BLaER1 treated with 17β-estradiol and CSF1 and Interleukin-3, amounts not matched to agents 10 nM and 100 nM (cell line): ENCODE results near the gene LRFN5.

Source experiments
- H3K27ac ChIP-seq, 11 experiments: shearing (Covaris generic); formaldehyde crosslinking; 2 replicates each; pipeline ENCODE4 v1.8.1; 2022
- H3K27me3 ChIP-seq, 11 experiments: shearing (Covaris generic); formaldehyde crosslinking; 2 replicates each; pipeline ENCODE4 v1.8.1; 2022
- H3K36me3 ChIP-seq, 11 experiments: shearing (Covaris generic); formaldehyde crosslinking; 2 replicates each; pipeline ENCODE4 v1.8.1; 2022
- H3K4me1 ChIP-seq, 10 experiments: shearing (Covaris generic); formaldehyde crosslinking; 2 replicates each; pipeline ENCODE4 v1.8.1; 2022
- H3K4me2 ChIP-seq, 11 experiments: shearing (Covaris generic); formaldehyde crosslinking; 2 replicates each; pipeline ENCODE4 v1.8.1; 2022
- H3K4me3 ChIP-seq, 10 experiments: shearing (Covaris generic); formaldehyde crosslinking; 2 replicates each; pipeline ENCODE4 v1.8.1; 2022
- H3K9ac ChIP-seq, 11 experiments: shearing (Covaris generic); formaldehyde crosslinking; 2 replicates each; pipeline ENCODE4 v1.8.1; 2022
- H3K9me3 ChIP-seq, 11 experiments: shearing (Covaris generic); formaldehyde crosslinking; replicated peaks in 1 of 11; 2 replicates each; pipeline ENCODE4 v1.8.1; 2022
- H4K20me1 ChIP-seq, 11 experiments: shearing (Covaris generic); formaldehyde crosslinking; 2 replicates each; pipeline ENCODE4 v1.8.1; 2022
- Cebpa-rat ChIP-seq, 11 experiments: shearing (Covaris generic); IDR thresholded peaks; 2 replicates each; pipeline ENCODE4 v1.8.1; 2022

Gene LRFN5

GRCh38 chr14:41758011-41758665 lies 151.5 kb downstream of the LRFN5 start:
- Histone ChIP-seq H3K4me1 (no peaks in the 10 kb centered on the region), H3K27ac (no peak overlapping the region), H3K27me3 (no peaks in the 10 kb centered on the region), H3K9me3 (peaks cover 0 to 5% (median 0%) of the 10 kb centered on the region in 11 experiments; a peak in 4 of 22 replicates), H3K4me2 (no peak overlapping the region), H3K9ac (no peak overlapping the region), H4K20me1 (no peaks in the 10 kb centered on the region), H3K4me3 (no peak overlapping the region), H3K36me3 (no peaks in the 10 kb centered on the region)
- no peak for TF ChIP-seq Cebpa-rat (IDR thresholded peaks at IDR 0.05)

- no peak overlapping the region for H3K4me2 ChIP-seq
- TF ChIP-seq Cebpa-rat (IDR thresholded peaks at IDR 0.05) = no peak
- H3K27ac ChIP-seq = no peak overlapping the region
- no peaks in the 10 kb centered on the region for H4K20me1 ChIP-seq
- peaks cover 0 to 5% (median 0%) of the 10 kb centered on the region in 11 experiments; a peak in 4 of 22 replicates for H3K9me3 ChIP-seq
- H3K27me3 ChIP-seq = no peaks in the 10 kb centered on the region
- H3K36me3 ChIP-seq = no peaks in the 10 kb centered on the region
- H3K9ac ChIP-seq = no peak overlapping the region
- H3K4me3 ChIP-seq = no peak overlapping the region
- H3K4me1 ChIP-seq = no peaks in the 10 kb centered on the region
These were observed 154.5 kb downstream of the LRFN5 start for GRCh38 chr14:41761204-41761603.

DNA sequence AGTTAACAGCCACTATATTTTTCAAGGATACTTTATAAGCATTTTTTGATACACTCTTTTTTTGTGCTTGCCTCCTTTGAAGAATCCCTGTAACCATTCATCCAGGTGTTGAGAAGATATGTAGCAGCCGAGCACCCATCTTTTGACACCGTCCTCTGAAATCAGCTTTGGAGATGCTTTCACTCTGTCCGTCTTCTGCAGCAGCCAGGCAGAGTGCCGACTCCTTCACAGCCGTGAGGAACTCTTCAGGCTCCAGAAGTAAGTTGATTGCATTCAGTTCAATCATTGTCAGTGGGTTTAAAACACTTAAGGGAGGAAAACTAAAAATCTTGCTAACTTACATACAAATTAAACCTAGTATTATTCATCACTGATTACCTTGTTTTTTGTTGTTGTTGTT lies 160.1 kb downstream of the LRFN5 start:
- H3K9me3 ChIP-seq = no peaks in the 10 kb centered on the region
- H3K27me3 ChIP-seq = no peaks in the 10 kb centered on the region
- no peaks in the 10 kb centered on the region for H3K36me3 ChIP-seq
- no peaks in the 10 kb centered on the region for H3K4me1 ChIP-seq
- no peak overlapping the region for H3K9ac ChIP-seq
- no peak overlapping the region for H3K4me3 ChIP-seq
- TF ChIP-seq Cebpa-rat (IDR thresholded peaks at IDR 0.05) = no peak
- no peak overlapping the region for H3K4me2 ChIP-seq
- no peaks in the 10 kb centered on the region for H4K20me1 ChIP-seq
- H3K27ac ChIP-seq = no peak overlapping the region

DNA sequence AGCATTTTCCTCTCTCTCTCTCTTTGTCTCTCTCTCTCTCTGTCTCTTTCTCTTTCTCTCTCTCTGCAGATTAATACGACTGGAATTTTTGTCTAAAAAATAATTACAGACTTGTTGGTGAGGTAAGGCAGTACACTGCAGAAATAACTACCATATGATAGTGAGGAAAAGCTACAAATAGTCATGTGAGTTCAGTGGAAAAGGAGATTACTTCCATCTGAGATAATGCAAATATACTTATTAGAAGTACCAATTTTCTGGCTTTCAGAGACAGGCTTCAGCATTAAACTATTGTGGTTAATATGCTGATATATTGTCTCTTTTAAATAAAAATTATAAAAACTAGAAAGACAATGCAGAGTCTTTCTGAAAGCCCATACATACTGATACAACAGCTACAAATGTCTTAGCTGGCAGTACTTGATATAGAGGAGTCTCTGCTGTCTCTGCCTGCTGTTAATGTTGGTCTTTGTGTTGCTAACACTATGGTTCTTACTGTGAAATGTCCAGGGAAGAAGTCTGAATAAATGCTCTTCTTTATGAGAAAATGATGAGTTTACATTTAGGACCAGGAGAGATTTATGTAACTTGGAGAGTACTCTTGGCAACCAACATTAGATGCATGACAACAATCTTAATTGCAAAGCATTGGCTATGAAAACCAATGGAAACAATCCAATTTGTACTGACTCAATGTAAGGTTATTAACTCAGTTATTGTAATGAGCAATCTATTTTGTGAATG lies 167.0 kb downstream of the LRFN5 start:
- H3K27ac ChIP-seq = no peak overlapping the region
- H3K4me1 ChIP-seq = no peaks in the 10 kb centered on the region
- no peak overlapping the region for H3K4me3 ChIP-seq
- H3K9me3 ChIP-seq = no peaks in the 10 kb centered on the region
- no peaks in the 10 kb centered on the region for H3K36me3 ChIP-seq
- no peaks in the 10 kb centered on the region for H4K20me1 ChIP-seq
- H3K4me2 ChIP-seq = no peak overlapping the region
- H3K27me3 ChIP-seq = no peaks in the 10 kb centered on the region
- TF ChIP-seq Cebpa-rat (IDR thresholded peaks at IDR 0.05) = no peak
- no peak overlapping the region for H3K9ac ChIP-seq

- no peak overlapping the region for H3K4me2 ChIP-seq
- H3K27me3 ChIP-seq = no peaks in the 10 kb centered on the region
- TF ChIP-seq Cebpa-rat (IDR thresholded peaks at IDR 0.05) = no peak
- H3K9ac ChIP-seq = no peak overlapping the region
- no peak overlapping the region for H3K4me3 ChIP-seq
- no peaks in the 10 kb centered on the region for H3K9me3 ChIP-seq
- H3K36me3 ChIP-seq = no peaks in the 10 kb centered on the region
- H4K20me1 ChIP-seq = no peaks in the 10 kb centered on the region
- no peak overlapping the region for H3K27ac ChIP-seq
- H3K4me1 ChIP-seq = no peaks in the 10 kb centered on the region
These were observed 175.8 kb downstream of the LRFN5 start for GRCh38 chr14:41782511-41782910.

GRCh38 chr14:41783403-41783802 lies 176.7 kb downstream of the LRFN5 start:
- Histone ChIP-seq H3K27ac (no peak overlapping the region), H4K20me1 (no peaks in the 10 kb centered on the region), H3K4me1 (no peaks in the 10 kb centered on the region), H3K9ac (no peak overlapping the region), H3K36me3 (no peaks in the 10 kb centered on the region), H3K4me2 (no peak overlapping the region), H3K9me3 (no peaks in the 10 kb centered on the region), H3K27me3 (no peaks in the 10 kb centered on the region), H3K4me3 (no peak overlapping the region)
- no peak for TF ChIP-seq Cebpa-rat (IDR thresholded peaks at IDR 0.05)

DNA sequence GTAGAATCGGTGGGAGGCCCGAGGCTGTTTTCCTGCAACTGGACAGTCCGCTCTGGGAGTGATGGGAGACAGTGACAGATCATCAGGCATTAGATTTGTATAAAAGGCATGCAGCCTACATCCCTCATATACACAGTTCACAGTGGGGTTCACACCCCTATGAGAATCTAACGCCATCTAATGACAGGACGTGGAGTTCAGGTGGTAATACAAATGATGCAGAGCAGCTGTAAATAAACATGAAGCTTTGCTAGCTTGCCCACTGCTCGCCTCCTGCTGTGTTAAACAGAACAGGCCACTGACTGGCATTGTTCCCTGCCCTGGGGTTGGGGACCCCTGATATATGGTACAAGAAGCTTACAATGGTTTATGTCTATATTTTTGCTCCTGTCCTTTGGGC lies 179.0 kb downstream of the LRFN5 start:
- H3K27ac ChIP-seq = no peak overlapping the region
- H3K4me2 ChIP-seq = no peak overlapping the region
- H3K9me3 ChIP-seq = no peaks in the 10 kb centered on the region
- no peak overlapping the region for H3K9ac ChIP-seq
- H3K4me3 ChIP-seq = no peak overlapping the region
- TF ChIP-seq Cebpa-rat (IDR thresholded peaks at IDR 0.05) = no peak
- H4K20me1 ChIP-seq = no peaks in the 10 kb centered on the region
- H3K27me3 ChIP-seq = no peaks in the 10 kb centered on the region
- H3K4me1 ChIP-seq = no peaks in the 10 kb centered on the region
- no peaks in the 10 kb centered on the region for H3K36me3 ChIP-seq

- Histone ChIP-seq H3K9ac (no peak overlapping the region), H3K36me3 (no peaks in the 10 kb centered on the region), H3K4me3 (no peak overlapping the region), H3K4me2 (no peak overlapping the region), H4K20me1 (no peaks in the 10 kb centered on the region), H3K27me3 (no peaks in the 10 kb centered on the region), H3K4me1 (no peaks in the 10 kb centered on the region), H3K27ac (no peak overlapping the region), H3K9me3 (peaks cover 0 to 4% (median 0%) of the 10 kb centered on the region in 11 experiments; a peak in 1 of 22 replicates)
- TF ChIP-seq Cebpa-rat (IDR thresholded peaks at IDR 0.05) = no peak
These were observed 193.1 kb downstream of the LRFN5 start for GRCh38 chr14:41799817-41800216.

- no peaks in the 10 kb centered on the region for H3K36me3 ChIP-seq
- TF ChIP-seq Cebpa-rat (IDR thresholded peaks at IDR 0.05) = no peak
- peaks cover 0 to 12% (median 0%) of the 10 kb centered on the region in 10 experiments; a peak in 3 of 20 replicates for H3K4me1 ChIP-seq
- no peak overlapping the region for H3K9ac ChIP-seq
- no peak overlapping the region for H3K27ac ChIP-seq
- H3K27me3 ChIP-seq = no peaks in the 10 kb centered on the region
- H3K4me2 ChIP-seq = peak overlapping the region in 2 of 11 experiments; percentile 19 to 44; a peak in 2 of 22 replicates
- no peak overlapping the region for H3K4me3 ChIP-seq
- H4K20me1 ChIP-seq = no peaks in the 10 kb centered on the region
- peaks cover 0 to 4% (median 0%) of the 10 kb centered on the region in 11 experiments; a peak in 2 of 22 replicates for H3K9me3 ChIP-seq
These were observed 199.0 kb downstream of the LRFN5 start for GRCh38 chr14:41805633-41806032.
